Transverse colon (tissue), 4 donors: ENCODE measurements around the gene FCHSD2. TPM values are rescaled to one million over a fixed set of nuclear protein-coding genes. Genes with fewer than 3 reads are reported as not detected.
A peak's percentile ranks its signal among the peaks of the same experiment; 100 is the strongest.

ENCODE experiments used
- DNase-seq: peaks from one replicate; pipeline ENCODE4 v3.0.0-alpha.2; 2019
- H3K27ac ChIP-seq, 4 donors: fragments of 200-600 bp; sonication (generic); 2 replicates each; pipeline ENCODE4 v1.5.1; 2016 to 2018; ENCODE audit warnings: inconsistent platforms in 4 of 4
- H3K27me3 ChIP-seq: fragments of 200-600 bp; sonication (generic); 2 replicates; pipeline ENCODE4 v1.5.1; 2017; ENCODE audit warnings: inconsistent platforms
- H3K36me3 ChIP-seq, 4 donors: fragments of 200-600 bp; sonication (generic); 2 replicates each; pipeline ENCODE4 v1.5.1; 2017 to 2019; ENCODE audit warnings: inconsistent platforms in 4 of 4
- H3K4me1 ChIP-seq, 4 donors: fragments of 200-600 bp; sonication (generic); 2 replicates each; pipeline ENCODE4 v1.5.1; 2017 to 2020; ENCODE audit warnings: inconsistent platforms in 4 of 4
- H3K4me3 ChIP-seq, 4 donors: fragments of 200-600 bp; sonication (generic); 1 replicate in 1 of 4; 2 replicates in 3 of 4; pipeline versions ENCODE4 v1.5.1 to v1.6.1; 2017 to 2019; ENCODE audit warnings: inconsistent platforms in 4 of 4
- H3K9me3 ChIP-seq, 2 donors: fragments of 200-600 bp; sonication (generic); 2 replicates each; pipeline ENCODE4 v1.5.1; 2017 to 2019; ENCODE audit warnings: inconsistent platforms in 2 of 2
- CTCF ChIP-seq, 5 experiments: fragments of 200-600 bp in 3 of 5; fragments of 450-650 bp in 2 of 5; sonication (generic) in 3 of 5; IDR thresholded peaks; 1 replicate in 2 of 5; 2 replicates in 3 of 5; pipeline ENCODE4 v1.5.1; 2016 to 2017; ENCODE audit warnings: antibody characterized with exemption in 5 of 5, inconsistent platforms in 3 of 5, mild to moderate bottlenecking in 2 of 5, moderate library complexity in 1 of 5
- EP300 ChIP-seq: sonication (generic); formaldehyde crosslinking; IDR thresholded peaks from one replicate; pipeline ENCODE4 v1.6.1; 2017; ENCODE audit warnings: antibody characterized with exemption, low read depth
- POLR2A ChIP-seq: fragments of 450-650 bp; IDR thresholded peaks from one replicate; pipeline ENCODE4 v1.6.1; 2016; ENCODE audit warnings: antibody characterized with exemption, mild to moderate bottlenecking, moderate library complexity
- POLR2AphosphoS5 ChIP-seq, 3 donors: sonication (generic); formaldehyde crosslinking; IDR thresholded peaks; one replicate each; pipeline ENCODE4 v1.6.1; 2016; ENCODE audit warnings: antibody characterized with exemption in 3 of 3
- WGBS, 2 donors: methylation state at CpG; one replicate each; pipeline ENCODE4 v1.1.5; 2018; ENCODE audit warnings: low coverage in 1 of 2; 5-methylcytosine and 5-hydroxymethylcytosine counted together
- in situ Hi-C, 4 donors: fragments of 200-750 bp; cut with MboI; loops; one replicate each; pipeline versions ENCODE4 v1.15.0 to v1.15.1; 2017; ENCODE audit warnings: low sequenced_read_pairs in 3 of 4, low pct_ligation_motif_present in 1 of 4, low pct_unique_long_range_greater_than_20kb in 1 of 4
- intact Hi-C: fragments of 100-400 bp; cut with DNase I; formaldehyde crosslinking; loops from one replicate; pipeline ENCODE4 v1.15.1; 2023; ENCODE audit warnings: low total_unique reads
- total RNA-seq, 4 donors: library from RNA; depleted of rRNA; stranded (reverse); fragments of >200 nt; gene quantifications; one replicate each; pipeline ENCODE4 v1.1.0, GENCODE V29; 2016

Gene FCHSD2
- total RNA-seq, 4 donors from 2014 or later = 9.1 to 15.9 (median 15.0) TPM

GRCh38 chr11:73154178-73154577 lies 12.1 kb upstream of the FCHSD2 start:
- H3K27ac ChIP-seq = peak overlapping the region; percentile 39 to 81 (median 60)
- intact Hi-C loops = no loop called here
- DNase-seq = peak; percentile 67
- no peaks in the 10 kb centered on the region for H3K9me3 ChIP-seq
- H3K27me3 ChIP-seq = no peaks in the 10 kb centered on the region
- TF ChIP-seq POLR2A (no peak), EP300 (no peak), CTCF (IDR thresholded peaks at IDR 0.05) (no peak)
- no peak overlapping the region for H3K4me3 ChIP-seq
- peaks cover 0 to 33% (median 19%) of the 10 kb centered on the region in 4 donors for H3K4me1 ChIP-seq
- WGBS, 2 donors = 64% methylated on average over 3 of the region's 3 CpGs; no CpG with 5 or more reads in 1 of the 2 donors
- in situ Hi-C loops = no loop called here
- H3K36me3 ChIP-seq = no peaks in the 10 kb centered on the region

- TF ChIP-seq CTCF (IDR thresholded peaks at IDR 0.05) = no peak
- no peak for TF ChIP-seq EP300
- no peak for TF ChIP-seq POLR2A
- TF ChIP-seq POLR2AphosphoS5 (IDR thresholded peaks at IDR 0.05) = no peak
- peak; percentile 73 for DNase-seq
- no peaks in the 10 kb centered on the region for H3K27me3 ChIP-seq
- H3K27ac ChIP-seq = peak overlapping the region; percentile 24 to 81 (median 60)
- intact Hi-C loops (no loop called here), in situ Hi-C loops (no loop called here)
- peaks cover 0 to 27% (median 17%) of the 10 kb centered on the region in 4 donors for H3K4me1 ChIP-seq
- no peaks in the 10 kb centered on the region for H3K36me3 ChIP-seq
- WGBS, 2 donors = 50 to 65% methylated on average over 4 to 6 of the region's 6 CpGs
- no peak overlapping the region for H3K4me3 ChIP-seq
- no peaks in the 10 kb centered on the region for H3K9me3 ChIP-seq
Measured at GRCh38 chr11:73152861-73153483, 10.9 kb upstream of the FCHSD2 start.

- H3K4me3 ChIP-seq = no peak overlapping the region
- H3K9me3 ChIP-seq = no peaks in the 10 kb centered on the region
- TF ChIP-seq POLR2AphosphoS5 (IDR thresholded peaks at IDR 0.05) (no peak), EP300 (no peak), CTCF (IDR thresholded peaks at IDR 0.05) (no peak), POLR2A (no peak)
- peak overlapping the region in 3 of 4 donors; percentile 3 to 73 (median 64) for H3K27ac ChIP-seq
- WGBS, 2 donors = 76 to 92% methylated on average over 4 to 6 of the region's 6 CpGs
- H3K4me1 ChIP-seq = peaks cover 0 to 27% (median 15%) of the 10 kb centered on the region in 4 donors
- peak; percentile 26 for DNase-seq
- intact Hi-C loops = no loop called here
- in situ Hi-C loops = no loop called here
- H3K36me3 ChIP-seq = no peaks in the 10 kb centered on the region
- no peaks in the 10 kb centered on the region for H3K27me3 ChIP-seq
Measured at GRCh38 chr11:73152086-73152853, 10.2 kb upstream of the FCHSD2 start.

- in situ Hi-C loops = no loop called here
- Histone ChIP-seq H3K4me1 (peaks cover 0 to 27% (median 12%) of the 10 kb centered on the region in 4 donors), H3K27me3 (no peaks in the 10 kb centered on the region), H3K4me3 (no peak overlapping the region), H3K27ac (peak overlapping the region in 2 of 4 donors; percentile 64 to 73), H3K9me3 (no peaks in the 10 kb centered on the region), H3K36me3 (no peaks in the 10 kb centered on the region)
- WGBS, 2 donors = 95 to 100% methylated on average over 1 to 6 of the region's 6 CpGs
- intact Hi-C loops = no loop called here
- DNase-seq = no peak
- TF ChIP-seq EP300 (no peak), POLR2A (no peak), POLR2AphosphoS5 (IDR thresholded peaks at IDR 0.05) (no peak), CTCF (IDR thresholded peaks at IDR 0.05) (no peak)
Measured at GRCh38 chr11:73151416-73151815, 9.3 kb upstream of the FCHSD2 start.
